ENCODE results near the gene MTCL1.

GRCh38 chr18:8828798-8829197 lies 123.4 kb downstream of the MTCL1 start:
- TF ChIP-seq CTCF (IDR thresholded peaks at IDR 0.05) (no peak), POLR2A (IDR thresholded peaks at IDR 0.05) (no peak)

Data from heart left ventricle (tissue), 13 donors.